GM04503 (cell line): Measurements from ENCODE around the gene NDC1.
"Not testable (repeated sequence)": the region's sequence is repeated elsewhere in the genome, so short reads cannot be mapped to it uniquely, and the experiment has no call there.

Experiments used
- DNase-seq: peaks from one replicate; pipeline ENCODE4 v3.0.0-alpha.2; 2012; ENCODE audit warnings: low read depth

NDC1 gene

GRCh38 chr1:53837924-53838653, at the start of gene NDC1:
Gene NDC1, minus strand, starts transcription at chr1:53838296. Its CDS starts 35 bp downstream, at chr1:53838261.
- DNase-seq: peak; percentile 86

DNA sequence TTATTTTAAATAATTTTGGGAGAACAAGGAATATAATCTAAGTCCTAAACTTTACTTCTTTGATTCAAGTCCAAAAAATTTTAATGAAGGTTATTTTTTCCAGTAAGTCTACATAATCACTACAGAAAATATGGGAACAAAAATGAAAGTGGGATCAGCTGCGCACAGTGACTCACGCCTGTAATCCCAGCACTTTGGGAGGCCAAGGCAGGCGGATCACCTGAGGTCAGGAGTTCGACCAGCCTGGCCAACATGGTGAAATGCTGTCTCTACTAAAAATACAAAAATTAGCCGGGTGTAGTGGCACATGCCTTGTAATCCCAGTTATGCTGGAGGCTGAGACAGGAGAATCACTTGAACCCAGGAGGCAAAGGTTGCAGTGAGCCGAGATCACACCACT, 45.5 kb upstream of the NDC1 start:
- not testable (repeated sequence) for DNase-seq

DNA sequence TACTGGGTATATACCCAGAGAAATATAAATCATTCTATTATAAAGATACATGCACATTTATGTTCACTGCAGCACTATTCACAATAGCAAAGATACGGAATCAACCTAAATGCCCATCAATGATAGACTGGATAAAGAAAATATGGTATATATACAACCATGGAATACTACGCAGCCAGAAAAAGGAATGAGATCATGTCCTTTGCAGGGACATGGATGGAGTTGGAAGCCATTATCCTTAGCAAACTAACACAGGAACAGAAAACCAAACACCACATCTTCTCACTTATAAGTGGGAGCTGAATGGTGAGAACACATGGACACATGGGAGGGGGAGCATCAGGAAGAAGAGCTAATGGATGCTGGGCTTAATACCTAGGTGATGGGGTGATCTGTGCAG, 43.8 kb upstream of the NDC1 start:
- not testable (repeated sequence) for DNase-seq

GRCh38 chr1:53878492-53879105, 40.5 kb upstream of the NDC1 start:
- DNase-seq: no peak

DNA sequence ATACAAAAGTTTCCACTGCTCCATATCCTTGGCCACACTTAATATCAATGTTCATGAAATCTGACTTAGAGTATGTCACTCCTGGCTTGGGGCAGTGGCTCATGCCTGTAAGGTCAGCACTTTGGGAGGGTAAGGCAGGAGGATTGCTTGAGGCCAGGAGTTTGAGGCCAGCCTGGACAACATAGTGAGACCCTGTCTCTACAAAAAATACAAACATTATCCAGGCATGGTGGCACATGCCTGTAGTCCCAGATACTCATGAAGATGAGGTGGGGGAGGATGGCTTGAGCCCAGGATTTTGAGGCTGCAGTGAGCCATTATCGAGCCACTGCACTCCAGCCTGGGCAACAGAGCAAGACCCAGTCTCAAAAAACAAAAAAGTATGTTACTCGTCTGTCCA, 37.1 kb upstream of the NDC1 start:
- DNase-seq: not testable (repeated sequence)

- DNase-seq: no peak
Measured at GRCh38 chr1:53871773-53872484, 33.8 kb upstream of the NDC1 start.

DNA sequence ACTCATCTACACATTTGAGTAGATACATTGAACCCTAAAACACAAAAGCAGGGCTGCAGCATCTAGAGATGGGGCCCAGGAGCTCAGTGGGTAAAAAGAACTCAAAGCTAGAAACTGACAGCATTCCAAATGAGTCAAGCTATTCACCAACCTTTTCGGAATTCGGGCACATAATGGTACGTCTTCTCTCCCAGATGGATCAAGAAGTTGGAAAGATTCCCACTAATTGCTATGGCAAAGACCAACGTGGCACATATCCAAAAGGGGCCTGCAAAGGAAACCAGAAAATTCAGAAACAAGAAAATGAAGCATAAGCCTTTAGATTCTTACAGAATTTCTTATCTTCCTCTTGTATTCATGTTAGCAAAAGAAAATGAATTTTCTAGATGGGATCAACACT, 33.1 kb upstream of the NDC1 start:
- no peak for DNase-seq

DNA sequence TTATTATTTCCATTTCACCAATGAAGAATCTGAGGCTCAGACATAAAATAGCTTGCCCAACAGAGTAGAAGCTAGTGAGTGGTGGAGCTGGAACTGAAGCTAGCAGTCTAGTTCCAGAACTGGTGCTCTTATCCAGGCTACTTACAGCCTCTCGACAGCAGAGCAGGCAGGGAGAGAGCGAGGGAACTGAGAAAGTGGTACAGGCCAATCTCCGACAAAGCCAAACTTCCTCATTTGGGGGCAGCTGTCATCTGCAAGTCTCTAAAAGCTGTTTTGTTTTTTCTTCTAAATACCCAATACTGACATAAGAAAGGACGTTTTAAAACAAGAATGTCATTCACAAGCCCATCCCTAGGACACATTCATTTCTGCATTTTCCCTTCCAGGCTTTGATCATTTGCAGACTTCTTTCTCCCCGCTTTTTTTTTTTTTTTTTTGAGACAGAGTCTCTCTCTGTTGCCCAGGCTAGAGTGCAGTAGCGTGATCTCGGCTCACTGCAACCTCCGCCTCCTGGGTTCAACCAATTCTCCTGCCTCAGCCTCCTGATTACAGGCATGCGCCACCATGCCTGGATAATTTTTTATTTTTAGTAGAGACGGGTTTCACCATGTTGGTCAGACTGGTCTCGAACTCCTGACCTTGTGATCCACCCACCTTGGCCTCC, 31.5 kb upstream of the NDC1 start:
- no peak for DNase-seq

DNA sequence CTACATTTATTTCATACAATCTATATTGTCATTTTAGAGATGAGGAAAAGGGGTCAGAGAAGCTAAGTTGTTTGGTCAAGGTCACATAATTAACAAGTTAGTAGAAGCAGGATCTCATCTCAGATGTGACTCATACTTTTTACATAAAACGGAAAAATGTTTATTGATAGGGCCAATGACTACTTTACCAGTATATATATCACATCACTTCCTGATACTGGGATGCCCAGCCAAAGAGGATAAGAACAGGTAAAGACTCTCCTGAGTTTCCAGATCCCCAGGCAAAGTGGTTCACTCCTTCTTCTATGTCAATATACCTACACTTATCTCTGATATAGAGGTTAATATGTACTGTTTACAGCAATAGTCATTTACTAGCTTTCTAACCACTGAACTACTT, 30.5 kb upstream of the NDC1 start:
- no peak for DNase-seq

GRCh38 chr1:53862507-53862906, 24.4 kb upstream of the NDC1 start:
- DNase-seq: no peak

DNA sequence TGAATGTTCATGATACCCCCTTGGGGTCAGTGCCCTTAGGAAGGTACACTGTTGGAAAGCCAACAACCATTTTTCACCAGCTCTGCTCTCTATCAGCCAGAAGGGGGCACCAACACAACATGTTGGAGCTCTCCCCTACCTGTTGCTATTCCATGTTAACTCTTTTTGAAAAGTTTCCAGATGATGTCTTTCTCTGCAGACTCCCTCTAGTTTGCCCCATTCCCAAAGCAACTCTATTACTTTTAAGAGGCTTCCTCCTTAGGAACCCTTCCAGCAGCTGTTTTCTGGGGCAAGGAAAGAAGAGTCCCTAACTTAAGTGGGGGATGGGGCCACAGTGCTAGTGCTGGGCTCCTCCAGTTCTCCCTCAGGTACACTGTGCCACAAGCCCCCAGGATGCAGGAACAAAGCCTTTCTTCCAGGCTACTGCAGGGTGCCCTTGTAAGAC, 22.9 kb upstream of the NDC1 start:
- no peak for DNase-seq

GRCh38 chr1:53851571-53852285, 13.6 kb upstream of the NDC1 start:
- no peak for DNase-seq

DNA sequence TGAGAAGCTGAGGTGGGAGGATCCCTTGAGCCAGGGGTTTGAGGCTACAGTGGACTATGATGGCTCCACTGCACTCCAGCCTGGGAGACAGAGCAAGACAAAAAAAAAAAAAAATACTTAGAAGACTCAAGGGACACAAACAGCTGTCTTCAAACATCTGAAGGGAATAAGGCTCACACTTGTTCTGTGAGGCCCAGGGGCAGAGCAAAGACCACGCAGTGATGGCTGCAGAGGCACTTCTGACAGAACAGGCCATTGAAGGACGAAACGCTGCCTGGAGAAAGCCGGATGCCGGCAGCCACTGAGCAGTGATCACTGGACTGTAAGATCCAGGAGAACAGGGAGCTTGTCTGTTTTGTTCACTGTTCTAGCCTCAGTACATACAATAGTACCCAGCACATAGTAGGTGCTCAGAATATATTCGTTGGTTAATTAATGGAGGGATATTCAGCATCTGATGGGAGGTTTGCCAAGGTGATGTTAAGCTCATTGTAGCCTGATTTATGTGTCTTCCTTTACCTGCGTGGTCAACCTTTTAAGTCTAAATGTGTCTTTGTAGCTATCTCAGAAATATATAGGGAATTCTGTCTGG, 12.1 kb upstream of the NDC1 start:
- no peak for DNase-seq

DNA sequence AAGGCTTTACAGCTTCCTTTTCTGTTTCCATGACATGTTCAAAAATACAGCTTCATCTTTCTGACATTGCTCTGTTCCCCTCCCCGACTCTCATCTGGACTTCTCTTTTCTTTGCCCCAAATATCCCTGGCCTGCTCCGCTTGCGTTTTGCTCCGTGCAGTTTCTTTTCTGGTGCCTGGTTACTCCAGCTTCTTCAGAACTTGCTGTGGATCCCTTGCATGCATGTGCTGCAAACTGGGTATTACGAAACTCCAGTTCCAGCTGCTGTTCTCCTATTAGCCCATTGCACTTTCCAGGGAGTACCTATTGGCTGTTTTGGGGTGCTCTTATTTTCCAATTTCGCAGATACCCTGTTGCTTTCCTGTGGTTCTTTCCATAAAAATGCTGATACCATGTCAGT, 9.9 kb upstream of the NDC1 start:
- no peak for DNase-seq

- DNase-seq: no peak
Measured at GRCh38 chr1:53842347-53842746, 4.3 kb upstream of the NDC1 start.

GRCh38 chr1:53838654-53838974, 518 bp upstream of the NDC1 start:
- DNase-seq: no peak

DNA sequence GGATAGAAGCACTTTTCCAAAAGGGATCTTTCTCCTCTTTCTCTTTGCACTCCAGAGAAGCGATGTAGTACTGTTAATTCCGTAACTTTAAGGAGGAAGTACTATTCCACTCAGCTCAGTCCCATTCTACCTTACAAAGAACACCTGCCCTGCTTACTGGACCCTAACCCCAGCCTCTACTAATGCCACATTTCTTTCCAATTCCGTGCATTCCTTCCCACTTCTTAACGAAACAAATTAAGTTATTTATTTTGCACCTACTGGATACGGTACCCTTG, 511 bp downstream of the NDC1 start:
- no peak for DNase-seq

DNA sequence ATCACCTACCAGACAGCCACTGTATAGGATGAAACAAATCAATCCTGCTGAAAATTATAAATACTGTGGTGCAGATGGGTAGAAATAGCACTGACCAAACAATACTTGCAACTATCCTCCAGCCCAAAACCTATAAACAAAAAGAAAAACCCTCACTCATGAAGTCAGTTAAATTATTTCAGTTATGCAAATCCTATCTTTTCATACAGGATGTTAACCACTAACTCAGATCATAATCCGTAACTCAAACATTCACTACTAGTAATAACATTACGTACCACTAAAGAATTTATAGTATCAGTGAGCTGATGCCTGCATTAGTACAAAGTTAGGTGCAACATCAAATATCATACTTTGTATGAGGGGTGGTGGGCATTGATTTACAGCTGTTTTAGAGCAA, 2.6 kb downstream of the NDC1 start:
- DNase-seq: no peak

GRCh38 chr1:53834776-53835175, 3.3 kb downstream of the NDC1 start:
- DNase-seq: no peak

- no peak for DNase-seq
Measured at GRCh38 chr1:53833393-53833792, 4.7 kb downstream of the NDC1 start.

DNA sequence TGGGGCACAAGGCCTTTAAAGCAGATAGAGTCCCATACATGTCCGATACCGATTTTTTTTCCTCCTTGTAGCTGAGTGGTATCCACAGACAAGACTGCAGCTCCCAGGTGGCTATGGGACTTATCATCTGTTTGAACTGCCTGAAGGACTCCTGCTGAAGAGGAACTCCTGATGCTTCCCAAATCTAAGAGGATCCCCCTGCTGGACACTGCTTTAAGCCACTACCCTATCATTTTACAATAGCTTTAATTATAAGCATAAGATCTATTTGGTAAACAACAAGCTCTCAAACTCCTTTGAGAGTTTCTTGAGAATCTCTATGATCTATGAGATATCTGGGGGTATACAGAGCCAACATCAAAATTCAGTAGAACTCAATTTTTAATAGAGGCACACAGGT, 11.7 kb downstream of the NDC1 start:
- DNase-seq: no peak

- DNase-seq: no peak
Measured at GRCh38 chr1:53825306-53825705, 12.8 kb downstream of the NDC1 start.
